ENCODE measurements around the gene TMEM119.

DNA sequence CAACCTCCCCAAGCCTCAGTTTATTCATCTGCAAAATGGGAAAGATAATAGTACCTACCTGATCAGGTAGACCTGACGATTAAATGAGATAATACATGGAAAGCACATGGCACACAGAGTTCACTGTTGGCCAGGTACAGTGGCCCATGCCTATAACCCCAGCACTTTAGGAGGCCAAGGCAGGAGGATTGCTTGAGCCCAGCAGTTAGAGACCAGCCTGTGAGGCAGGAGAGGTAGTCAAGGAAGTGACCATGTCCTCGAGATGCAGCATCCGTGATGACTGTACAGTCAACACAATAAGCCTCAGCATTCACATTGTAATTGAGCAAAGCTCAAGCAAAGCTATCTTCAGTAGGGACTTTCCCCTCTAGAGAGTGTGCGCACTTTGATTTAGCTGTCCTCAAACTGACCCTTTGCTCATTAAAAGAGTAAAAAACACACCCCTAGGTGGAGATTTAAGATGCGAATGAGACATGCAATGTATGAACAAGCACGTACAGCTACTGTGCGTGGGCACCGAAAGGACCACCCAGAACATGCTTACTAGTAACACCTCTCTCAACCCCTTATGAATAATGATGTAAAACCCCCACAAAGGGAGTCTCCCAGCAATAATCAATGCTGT, 25.6 kb downstream of the TMEM119 start:
- TF ChIP-seq EZH2 (conservative IDR thresholded peaks at IDR 0.05; ENCODE audit: low read depth, low read length) (no peak), TAF1 (CRISPR knock-in tag; IDR thresholded peaks at IDR 0.05) (no peak), RELA (CRISPR knock-in tag; IDR thresholded peaks at IDR 0.05) (no peak), MAFK (conservative IDR thresholded peaks at IDR 0.05 in 1 of 2, IDR thresholded peaks at IDR 0.05 in 1 of 2; ENCODE audit: low read length in 2 of 2) (no peak), JUND (CRISPR knock-in tag; IDR thresholded peaks at IDR 0.05) (no peak), MXI1 (IDR thresholded peaks at IDR 0.05; ENCODE audit: borderline replicate concordance, low read depth, low read length) (no peak), RFX5 (IDR thresholded peaks at IDR 0.05; ENCODE audit: low read depth, low read length) (no peak), NFE2L1 (CRISPR knock-in tag; IDR thresholded peaks at IDR 0.05; ENCODE audit: borderline replicate concordance) (no peak), ZNF431 (CRISPR knock-in tag; IDR thresholded peaks at IDR 0.05; ENCODE audit: borderline replicate concordance, low read depth) (no peak), NCOR1 (IDR thresholded peaks at IDR 0.05; ENCODE audit: borderline replicate concordance, low read length) (no peak), SIN3A (IDR thresholded peaks at IDR 0.05; ENCODE audit: borderline replicate concordance, low read depth, low read length) (no peak)
- TF ChIP-seq, protein P1, sequence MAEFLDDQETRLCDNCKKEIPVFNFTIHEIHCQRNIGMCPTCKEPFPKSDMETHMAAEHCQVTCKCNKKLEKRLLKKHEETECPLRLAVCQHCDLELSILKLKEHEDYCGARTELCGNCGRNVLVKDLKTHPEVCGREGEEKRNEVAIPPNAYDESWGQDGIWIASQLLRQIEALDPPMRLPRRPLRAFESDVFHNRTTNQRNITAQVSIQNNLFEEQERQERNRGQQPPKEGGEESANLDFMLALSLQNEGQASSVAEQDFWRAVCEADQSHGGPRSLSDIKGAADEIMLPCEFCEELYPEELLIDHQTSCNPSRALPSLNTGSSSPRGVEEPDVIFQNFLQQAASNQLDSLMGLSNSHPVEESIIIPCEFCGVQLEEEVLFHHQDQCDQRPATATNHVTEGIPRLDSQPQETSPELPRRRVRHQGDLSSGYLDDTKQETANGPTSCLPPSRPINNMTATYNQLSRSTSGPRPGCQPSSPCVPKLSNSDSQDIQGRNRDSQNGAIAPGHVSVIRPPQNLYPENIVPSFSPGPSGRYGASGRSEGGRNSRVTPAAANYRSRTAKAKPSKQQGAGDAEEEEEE (CRISPR knock-in tag; IDR thresholded peaks at IDR 0.05; ENCODE audit: borderline replicate concordance) = no peak
- TF ChIP-seq, protein P2, sequence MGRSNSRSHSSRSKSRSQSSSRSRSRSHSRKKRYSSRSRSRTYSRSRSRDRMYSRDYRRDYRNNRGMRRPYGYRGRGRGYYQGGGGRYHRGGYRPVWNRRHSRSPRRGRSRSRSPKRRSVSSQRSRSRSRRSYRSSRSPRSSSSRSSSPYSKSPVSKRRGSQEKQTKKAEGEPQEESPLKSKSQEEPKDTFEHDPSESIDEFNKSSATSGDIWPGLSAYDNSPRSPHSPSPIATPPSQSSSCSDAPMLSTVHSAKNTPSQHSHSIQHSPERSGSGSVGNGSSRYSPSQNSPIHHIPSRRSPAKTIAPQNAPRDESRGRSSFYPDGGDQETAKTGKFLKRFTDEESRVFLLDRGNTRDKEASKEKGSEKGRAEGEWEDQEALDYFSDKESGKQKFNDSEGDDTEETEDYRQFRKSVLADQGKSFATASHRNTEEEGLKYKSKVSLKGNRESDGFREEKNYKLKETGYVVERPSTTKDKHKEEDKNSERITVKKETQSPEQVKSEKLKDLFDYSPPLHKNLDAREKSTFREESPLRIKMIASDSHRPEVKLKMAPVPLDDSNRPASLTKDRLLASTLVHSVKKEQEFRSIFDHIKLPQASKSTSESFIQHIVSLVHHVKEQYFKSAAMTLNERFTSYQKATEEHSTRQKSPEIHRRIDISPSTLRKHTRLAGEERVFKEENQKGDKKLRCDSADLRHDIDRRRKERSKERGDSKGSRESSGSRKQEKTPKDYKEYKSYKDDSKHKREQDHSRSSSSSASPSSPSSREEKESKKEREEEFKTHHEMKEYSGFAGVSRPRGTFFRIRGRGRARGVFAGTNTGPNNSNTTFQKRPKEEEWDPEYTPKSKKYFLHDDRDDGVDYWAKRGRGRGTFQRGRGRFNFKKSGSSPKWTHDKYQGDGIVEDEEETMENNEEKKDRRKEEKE (IDR thresholded peaks at IDR 0.05) = no peak
